GM21786 (cell line): ENCODE measurements around the gene EPAS1.

ENCODE experiments used
- ATAC-seq: cut with Tn5 transposase; IDR thresholded peaks from one replicate; pipeline ENCODE4 v1.9.1; 2021; ENCODE audit not compliant: unreplicated experiment

Gene EPAS1

GRCh38 chr2:46430413-46430812 is 133.2 kb downstream of the EPAS1 start:
- no peak for ATAC-seq

- no peak for ATAC-seq
Observed at GRCh38 chr2:46430992-46431391, 133.8 kb downstream of the EPAS1 start.

GRCh38 chr2:46431481-46432235 is 134.5 kb downstream of the EPAS1 start:
- no peak for ATAC-seq

- no peak for ATAC-seq
Observed at GRCh38 chr2:46434851-46435273, 137.7 kb downstream of the EPAS1 start.

DNA sequence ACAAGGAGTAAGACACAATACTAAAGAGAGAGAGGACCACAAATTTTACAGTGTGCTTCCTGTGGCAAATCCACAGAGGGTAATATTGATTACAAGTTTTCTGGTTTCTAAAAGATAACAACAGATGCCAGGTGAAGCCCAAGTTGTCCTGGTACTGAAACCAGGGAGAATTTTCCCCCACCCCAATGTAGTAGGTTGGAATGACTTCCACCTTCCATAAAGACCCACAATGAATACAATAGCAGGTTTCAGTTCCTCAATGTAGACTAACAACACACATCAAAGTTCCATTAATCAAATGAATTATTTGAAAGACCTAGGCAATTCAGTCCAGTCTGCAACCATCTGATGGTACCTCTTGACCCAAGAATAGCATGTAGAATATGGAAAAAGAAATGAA is 138.1 kb downstream of the EPAS1 start:
- ATAC-seq: no peak

DNA sequence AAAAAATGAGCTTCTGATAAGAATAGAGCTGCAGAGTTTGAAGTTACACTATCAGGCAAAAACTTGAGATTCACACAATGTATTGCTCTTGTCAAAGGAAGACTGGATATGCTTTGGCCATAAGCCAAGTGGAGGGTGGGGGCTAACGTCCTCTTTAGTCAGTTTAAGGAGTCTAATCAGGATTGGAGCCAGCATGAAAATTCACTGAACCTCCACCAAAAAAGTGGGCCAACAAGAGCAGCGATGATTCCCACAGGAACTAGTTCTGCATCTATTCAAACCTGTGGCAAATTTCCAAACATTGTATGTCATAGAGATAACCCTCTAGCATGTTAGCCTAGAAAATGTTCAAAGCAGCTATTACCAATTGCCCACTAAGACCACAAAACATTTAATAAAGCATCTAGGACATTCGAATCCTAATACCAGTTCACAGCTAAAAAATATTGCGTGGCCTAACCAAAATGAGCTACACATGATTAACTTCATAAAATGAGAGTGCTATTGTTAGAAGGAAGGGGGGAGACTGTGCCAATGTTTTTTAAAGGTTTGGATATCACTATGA is 138.7 kb downstream of the EPAS1 start:
- ATAC-seq: no peak
